ENCODE results near the gene MRPL20. TPM values are rescaled to one million over a fixed set of nuclear protein-coding genes. Genes with fewer than 3 reads are reported as not detected.
A peak's percentile ranks its signal among the peaks of the same experiment; 100 is the strongest.

MRPL20 gene
- total RNA-seq, 1 experiment from 2014 or later, result 110 TPM

- Mint-ChIP-seq H3K4me1 (ENCODE audit: low read depth, unreplicated experiment) (no peaks in the 10 kb centered on the region), H3K4me3 (ENCODE audit: unreplicated experiment) (no peak overlapping the region), H3K9me3 (ENCODE audit: unreplicated experiment) (no peaks in the 10 kb centered on the region), H3K36me3 (ENCODE audit: insufficient read depth, unreplicated experiment) (peaks cover 14% of the 10 kb centered on the region), H3K27ac (ENCODE audit: unreplicated experiment) (no peak overlapping the region), H3K27me3 (ENCODE audit: insufficient read depth, unreplicated experiment) (no peaks in the 10 kb centered on the region)
- CTCF ChIA-PET, result no interaction called here
- peaks cover 43% of the 10 kb centered on the region for H3K4me1 ChIP-seq
- DNase-seq, result peak; percentile 82
- TF ChIP-seq, protein P1, sequence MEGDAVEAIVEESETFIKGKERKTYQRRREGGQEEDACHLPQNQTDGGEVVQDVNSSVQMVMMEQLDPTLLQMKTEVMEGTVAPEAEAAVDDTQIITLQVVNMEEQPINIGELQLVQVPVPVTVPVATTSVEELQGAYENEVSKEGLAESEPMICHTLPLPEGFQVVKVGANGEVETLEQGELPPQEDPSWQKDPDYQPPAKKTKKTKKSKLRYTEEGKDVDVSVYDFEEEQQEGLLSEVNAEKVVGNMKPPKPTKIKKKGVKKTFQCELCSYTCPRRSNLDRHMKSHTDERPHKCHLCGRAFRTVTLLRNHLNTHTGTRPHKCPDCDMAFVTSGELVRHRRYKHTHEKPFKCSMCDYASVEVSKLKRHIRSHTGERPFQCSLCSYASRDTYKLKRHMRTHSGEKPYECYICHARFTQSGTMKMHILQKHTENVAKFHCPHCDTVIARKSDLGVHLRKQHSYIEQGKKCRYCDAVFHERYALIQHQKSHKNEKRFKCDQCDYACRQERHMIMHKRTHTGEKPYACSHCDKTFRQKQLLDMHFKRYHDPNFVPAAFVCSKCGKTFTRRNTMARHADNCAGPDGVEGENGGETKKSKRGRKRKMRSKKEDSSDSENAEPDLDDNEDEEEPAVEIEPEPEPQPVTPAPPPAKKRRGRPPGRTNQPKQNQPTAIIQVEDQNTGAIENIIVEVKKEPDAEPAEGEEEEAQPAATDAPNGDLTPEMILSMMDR (IDR thresholded peaks at IDR 0.05; ENCODE audit: insufficient read depth in 1 of 2, low read depth in 1 of 2, low read length in 1 of 2, severe bottlenecking in 1 of 2, unreplicated experiment in 1 of 2), result peak in 1 of 2 experiments; percentile 47
- BruUV-seq (replicated peaks), result no TSS peak
- intact Hi-C loops (cut with micrococcal nuclease; ENCODE audit: unreplicated experiment), result no loop called here
- no peaks in the 10 kb centered on the region for H3K36me3 ChIP-seq (ENCODE audit: control insufficient read depth, insufficient read depth, low read length)
- H3K27me3 ChIP-seq (replicated peaks; ENCODE audit: control insufficient read depth, insufficient read depth, low read length), result no peaks in the 10 kb centered on the region
- H3K4me3 ChIP-seq (ENCODE audit: low read depth, low read length), result no peak overlapping the region
- POLR2A ChIA-PET, result interaction anchor here (0.8 to 1.0 kb wide), 2 partner anchors 31 to 63 kb away, joined by 3 to 6 read pairs; partner anchors contain the start of genes AURKAIP1 and MRPL20
- no peaks in the 10 kb centered on the region for H3K9me3 ChIP-seq
Measured at GRCh38 chr1:1437904-1438376, 30.8 kb upstream of the MRPL20 start.

DNA sequence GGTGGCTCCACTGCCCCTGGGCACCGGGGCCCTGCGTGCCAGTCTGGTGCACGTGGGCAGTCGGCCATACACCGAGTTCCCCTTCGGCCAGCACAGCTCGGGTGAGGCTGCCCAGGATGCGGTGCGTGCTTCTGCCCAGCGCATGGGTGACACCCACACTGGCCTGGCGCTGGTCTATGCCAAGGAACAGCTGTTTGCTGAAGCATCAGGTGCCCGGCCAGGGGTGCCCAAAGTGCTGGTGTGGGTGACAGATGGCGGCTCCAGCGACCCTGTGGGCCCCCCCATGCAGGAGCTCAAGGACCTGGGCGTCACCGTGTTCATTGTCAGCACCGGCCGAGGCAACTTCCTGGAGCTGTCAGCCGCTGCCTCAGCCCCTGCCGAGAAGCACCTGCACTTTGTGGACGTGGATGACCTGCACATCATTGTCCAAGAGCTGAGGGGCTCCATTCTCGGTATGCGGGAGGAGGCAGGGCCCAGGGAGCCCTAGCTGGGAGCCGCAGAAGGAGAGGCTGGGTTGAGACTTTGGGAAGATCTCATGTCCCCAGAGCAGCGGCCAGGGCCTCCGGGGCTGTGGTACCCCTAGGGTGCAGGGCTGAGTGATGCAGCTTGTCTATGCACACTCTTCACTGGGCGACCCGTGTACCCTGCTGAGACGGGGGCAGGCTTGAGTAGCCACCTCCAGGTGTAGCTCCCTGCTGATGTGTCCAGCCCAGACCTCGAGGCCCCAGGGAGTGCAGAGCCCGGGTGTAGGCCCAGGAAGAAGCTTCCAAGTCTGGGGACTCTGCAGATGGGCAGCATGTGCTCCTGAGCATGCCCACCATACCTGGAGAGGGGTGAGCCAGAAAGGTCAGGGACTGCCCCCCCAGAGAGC is 30.2 kb upstream of the MRPL20 start:
- POLR2A ChIA-PET, result interaction anchor here (0.8 to 1.0 kb wide), 2 partner anchors 30 to 62 kb away, joined by 3 to 6 read pairs; partner anchors contain the start of genes AURKAIP1 and MRPL20
- H3K36me3 Mint-ChIP-seq (ENCODE audit: insufficient read depth, unreplicated experiment), result peaks cover 14% of the 10 kb centered on the region
- Histone ChIP-seq H3K4me3 (ENCODE audit: low read depth, low read length) (no peak overlapping the region), H3K9me3 (no peaks in the 10 kb centered on the region), H3K4me1 (peaks cover 49% of the 10 kb centered on the region), H3K36me3 (ENCODE audit: control insufficient read depth, insufficient read depth, low read length) (no peaks in the 10 kb centered on the region), H3K27me3 (replicated peaks; ENCODE audit: control insufficient read depth, insufficient read depth, low read length) (no peaks in the 10 kb centered on the region)
- TF ChIP-seq, protein P1 (IDR thresholded peaks at IDR 0.05; ENCODE audit: insufficient read depth in 1 of 2, low read depth in 1 of 2, low read length in 1 of 2, severe bottlenecking in 1 of 2, unreplicated experiment in 1 of 2), result no peak
- no peaks in the 10 kb centered on the region for H3K9me3 Mint-ChIP-seq (ENCODE audit: unreplicated experiment)
- no peak overlapping the region for H3K27ac Mint-ChIP-seq (ENCODE audit: unreplicated experiment)
- BruUV-seq (replicated peaks), result no TSS peak
- H3K27me3 Mint-ChIP-seq (ENCODE audit: insufficient read depth, unreplicated experiment), result no peaks in the 10 kb centered on the region
- H3K4me1 Mint-ChIP-seq (ENCODE audit: low read depth, unreplicated experiment), result no peaks in the 10 kb centered on the region
- CTCF ChIA-PET, result no interaction called here
- peak overlapping the region; percentile 74 for H3K4me3 Mint-ChIP-seq (ENCODE audit: unreplicated experiment)
- intact Hi-C loops (cut with micrococcal nuclease; ENCODE audit: unreplicated experiment), result no loop called here
- DNase-seq, result no peak

GRCh38 chr1:1436630-1437032 is 29.5 kb upstream of the MRPL20 start:
- no peak for DNase-seq
- Histone ChIP-seq H3K36me3 (ENCODE audit: control insufficient read depth, insufficient read depth, low read length) (no peaks in the 10 kb centered on the region), H3K9me3 (no peaks in the 10 kb centered on the region), H3K4me1 (peaks cover 56% of the 10 kb centered on the region), H3K4me3 (ENCODE audit: low read depth, low read length) (peak overlapping the region; percentile 70), H3K27me3 (replicated peaks; ENCODE audit: control insufficient read depth, insufficient read depth, low read length) (no peaks in the 10 kb centered on the region)
- TF ChIP-seq, protein P1 (IDR thresholded peaks at IDR 0.05; ENCODE audit: insufficient read depth in 1 of 2, low read depth in 1 of 2, low read length in 1 of 2, severe bottlenecking in 1 of 2, unreplicated experiment in 1 of 2), result no peak
- Mint-ChIP-seq H3K36me3 (ENCODE audit: insufficient read depth, unreplicated experiment) (peaks cover 10% of the 10 kb centered on the region), H3K27ac (ENCODE audit: unreplicated experiment) (no peak overlapping the region), H3K27me3 (ENCODE audit: insufficient read depth, unreplicated experiment) (no peaks in the 10 kb centered on the region), H3K4me3 (ENCODE audit: unreplicated experiment) (peak overlapping the region; percentile 74), H3K4me1 (ENCODE audit: low read depth, unreplicated experiment) (no peaks in the 10 kb centered on the region), H3K9me3 (ENCODE audit: unreplicated experiment) (no peaks in the 10 kb centered on the region)
- CTCF ChIA-PET, result no interaction called here
- POLR2A ChIA-PET, result no interaction called here
- intact Hi-C loops (cut with micrococcal nuclease; ENCODE audit: unreplicated experiment), result no loop called here
- BruUV-seq (replicated peaks), result no TSS peak
